ENCODE measurements around the gene CDC73.
"Not testable (repeated sequence)": the region's sequence is repeated elsewhere in the genome, so short reads cannot be mapped to it uniquely, and the experiment has no call there.

CDC73 gene

DNA sequence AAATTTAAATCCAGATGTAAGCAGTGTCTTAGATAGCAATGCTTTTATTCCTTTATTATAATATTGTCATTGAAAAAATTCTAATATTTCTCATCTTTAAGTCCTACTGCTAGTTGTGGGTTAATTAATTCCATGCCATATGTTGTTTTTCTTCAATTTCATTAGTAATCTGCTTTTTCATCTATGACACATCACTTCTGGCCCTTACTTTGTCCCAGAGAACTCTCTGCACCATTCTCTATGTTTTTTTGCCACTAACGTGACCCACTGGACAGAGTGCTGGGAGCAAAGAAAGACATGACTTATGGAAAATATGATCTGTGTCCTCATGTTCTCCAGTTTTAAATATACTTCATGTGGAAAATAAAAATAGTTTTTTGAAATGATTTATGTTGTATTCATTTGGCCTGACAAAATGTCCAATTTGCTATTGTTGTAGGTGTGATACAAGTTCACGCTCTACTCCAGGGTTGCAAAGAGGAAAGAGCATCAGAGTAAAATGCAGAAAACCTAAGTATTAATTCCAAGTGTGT lies 166.8 kb downstream of the CDC73 start:
- not testable (repeated sequence) for DNase-seq (ENCODE audit: low read depth)

DNA sequence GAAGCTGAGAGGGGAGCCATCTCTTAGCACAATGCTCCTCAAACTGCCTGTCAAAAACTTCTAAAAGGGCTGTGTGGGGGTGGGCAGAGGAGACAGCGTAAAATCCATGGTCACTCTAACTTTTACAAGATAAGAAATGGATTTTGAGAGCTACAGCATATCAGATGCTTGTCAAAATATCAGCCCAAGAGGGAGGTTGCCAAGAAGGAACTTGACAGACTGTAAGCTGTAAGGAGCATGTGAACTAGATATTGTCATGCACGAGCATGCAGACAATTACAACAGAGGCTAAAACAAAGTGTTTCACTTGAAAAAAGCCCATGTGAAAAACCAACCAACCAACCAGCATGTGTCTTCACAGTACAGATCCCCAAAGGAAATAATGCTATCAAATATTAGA lies 171.9 kb downstream of the CDC73 start:
- DNase-seq (ENCODE audit: low read depth): no peak

DNA sequence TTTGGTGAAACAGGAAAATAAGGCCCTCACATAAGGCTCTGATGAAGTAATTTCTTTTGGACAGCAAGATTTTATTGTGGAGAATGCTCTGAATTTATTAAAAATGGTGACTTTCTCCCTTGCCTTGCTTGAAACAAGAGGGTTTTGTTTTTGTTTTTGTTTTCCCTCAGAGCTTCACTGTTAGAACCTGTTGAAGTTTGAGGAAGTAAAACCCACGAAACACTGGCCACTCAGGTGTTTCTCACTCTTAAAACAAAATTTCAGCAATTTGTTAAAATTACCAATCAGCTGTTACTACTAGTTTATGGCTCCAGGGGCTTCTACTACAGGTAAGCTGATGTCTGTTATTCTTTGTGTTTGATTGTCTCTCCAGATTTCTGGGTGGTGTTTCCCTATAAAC lies 177.2 kb downstream of the CDC73 start:
- no peak for DNase-seq (ENCODE audit: low read depth)

DNA sequence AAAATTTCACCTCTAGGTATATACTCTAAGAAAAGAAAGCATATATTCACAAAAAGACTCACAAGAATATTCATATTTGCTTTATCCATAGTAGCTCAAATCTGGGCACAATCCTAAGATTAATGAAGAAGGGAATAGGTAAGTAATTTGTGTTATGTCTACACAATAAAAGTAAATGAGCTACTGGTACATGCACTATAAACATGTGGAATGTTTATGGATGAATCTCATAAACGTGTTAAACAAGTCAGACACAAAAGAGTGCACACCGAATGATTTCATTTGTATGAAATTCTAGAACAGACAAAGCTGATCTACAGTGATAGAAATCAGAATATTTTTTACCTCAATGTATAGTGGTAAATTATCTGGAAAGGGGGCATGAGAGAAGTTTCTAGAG lies 179.9 kb downstream of the CDC73 start:
- DNase-seq (ENCODE audit: low read depth): no peak

DNA sequence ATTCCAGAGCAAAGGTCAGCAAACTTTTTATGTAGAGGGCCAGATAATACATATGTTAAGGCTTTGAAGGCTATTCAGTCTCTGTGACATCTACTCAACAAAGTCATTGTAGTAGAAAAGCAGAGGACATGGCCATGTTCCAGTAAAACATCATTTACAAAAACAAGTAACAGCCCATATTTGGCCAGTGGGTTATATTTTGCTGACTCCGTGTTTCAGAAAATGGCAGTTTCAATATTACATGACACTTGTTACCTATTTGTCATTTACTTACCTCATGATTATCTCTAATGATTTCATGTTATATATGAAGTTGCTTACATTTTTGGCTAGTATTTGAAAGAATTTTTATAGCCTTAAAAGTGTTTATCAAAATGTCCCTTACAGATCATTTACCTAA lies 182.0 kb downstream of the CDC73 start:
- no peak for DNase-seq (ENCODE audit: low read depth)
